Measurements from ENCODE around the gene CHGA. TPM values are rescaled to one million over a fixed set of nuclear protein-coding genes. Genes with fewer than 3 reads are reported as not detected.

CHGA gene
- polyA plus RNA-seq, 1 donor, result 0.23 TPM

- DNase-seq, result no peak
Observed at GRCh38 chr14:92945544-92945943, 22.6 kb downstream of the CHGA start.

GRCh38 chr14:92945959-92946846 lies 23.3 kb downstream of the CHGA start:
- no peak for DNase-seq

GRCh38 chr14:92946847-92947545 lies 24.0 kb downstream of the CHGA start:
- no peak for DNase-seq

GRCh38 chr14:92948647-92949046 lies 25.7 kb downstream of the CHGA start:
- no peak for DNase-seq

GRCh38 chr14:92949496-92950192 lies 26.7 kb downstream of the CHGA start:
- DNase-seq, result no peak

- DNase-seq, result no peak
Observed at GRCh38 chr14:92950193-92950540, 27.2 kb downstream of the CHGA start.

GRCh38 chr14:92950773-92951172 lies 27.8 kb downstream of the CHGA start:
- no peak for DNase-seq

GRCh38 chr14:92951261-92951660 lies 28.3 kb downstream of the CHGA start:
- DNase-seq, result no peak

- peak; percentile 74 for DNase-seq
Observed at GRCh38 chr14:92951912-92952471, 29.0 kb downstream of the CHGA start.

- no peak for DNase-seq
Observed at GRCh38 chr14:92952481-92953298, 29.7 kb downstream of the CHGA start.

- no peak for DNase-seq
Observed at GRCh38 chr14:92953526-92953925, 30.6 kb downstream of the CHGA start.

GRCh38 chr14:92954933-92955332 lies 32.0 kb downstream of the CHGA start:
- DNase-seq, result no peak

GRCh38 chr14:92955381-92955780 lies 32.4 kb downstream of the CHGA start:
- DNase-seq, result no peak

GRCh38 chr14:92956961-92957360 lies 34.0 kb downstream of the CHGA start:
- no peak for DNase-seq

- DNase-seq, result no peak
Observed at GRCh38 chr14:92958373-92959188, 35.6 kb downstream of the CHGA start.

GRCh38 chr14:92959189-92959531 lies 36.2 kb downstream of the CHGA start:
- DNase-seq, result no peak

GRCh38 chr14:92959761-92960680 lies 37.1 kb downstream of the CHGA start:
- no peak for DNase-seq

- DNase-seq, result no peak
Observed at GRCh38 chr14:92960706-92961566, 38.0 kb downstream of the CHGA start.

GRCh38 chr14:92961567-92961855 lies 38.6 kb downstream of the CHGA start:
- no peak for DNase-seq

Measured in hindlimb muscle (tissue), 1 donor.